ENCODE results near the gene SYNJ1. TPM values are rescaled to one million over a fixed set of nuclear protein-coding genes. Genes with fewer than 3 reads are reported as not detected.
"Not testable (repeated sequence)": the region's sequence is repeated elsewhere in the genome, so short reads cannot be mapped to it uniquely, and the experiment has no call there.

SYNJ1 gene
- total RNA-seq, 1 donor from 2014 or later: 11.1 TPM

DNA sequence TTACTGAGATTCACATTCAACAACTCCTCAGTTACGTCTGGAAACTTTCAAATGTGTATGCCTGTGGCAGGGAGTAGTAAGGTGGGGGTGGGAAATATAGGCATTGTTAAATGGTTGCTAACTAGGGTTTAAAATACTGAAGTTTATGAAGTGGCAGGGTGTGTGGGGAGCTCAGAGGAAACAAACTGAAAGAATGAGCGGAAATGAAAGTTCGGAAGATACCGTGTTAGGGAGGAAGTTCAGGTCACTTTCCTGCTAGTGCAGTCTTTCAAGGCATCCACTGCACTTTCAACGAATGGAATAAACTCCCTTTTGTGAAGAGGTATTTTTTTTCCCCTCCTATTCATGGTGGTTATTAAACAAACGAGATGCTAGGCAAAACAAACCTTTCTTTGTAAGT is 19.7 kb downstream of the SYNJ1 start:
- ATAC-seq (no peak), DNase-seq (ENCODE audit: missing footprints) (no peak)
- intact Hi-C loops (cut with DNase I): no loop called here

DNA sequence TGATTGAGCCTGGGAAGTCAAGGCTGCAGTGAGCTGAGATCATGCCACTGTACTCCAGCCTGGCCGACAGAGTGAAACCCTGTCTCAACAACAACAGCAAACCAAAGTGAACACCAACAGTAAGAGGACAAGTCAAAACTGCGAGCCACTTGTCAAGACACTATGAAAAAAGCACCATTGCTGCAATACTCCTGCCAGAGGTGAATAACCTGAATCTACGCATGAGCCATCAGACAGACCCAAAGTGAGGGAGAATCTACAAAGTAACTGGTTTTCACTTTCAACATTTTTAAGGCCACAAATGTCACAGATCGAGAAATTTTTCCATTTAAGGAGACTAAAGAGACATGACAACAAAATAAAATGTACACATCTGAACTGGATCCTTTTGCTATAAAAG is 21.9 kb downstream of the SYNJ1 start:
- DNase-seq (ENCODE audit: missing footprints) (no peak), ATAC-seq (no peak)
- intact Hi-C loops (cut with DNase I): no loop called here

DNA sequence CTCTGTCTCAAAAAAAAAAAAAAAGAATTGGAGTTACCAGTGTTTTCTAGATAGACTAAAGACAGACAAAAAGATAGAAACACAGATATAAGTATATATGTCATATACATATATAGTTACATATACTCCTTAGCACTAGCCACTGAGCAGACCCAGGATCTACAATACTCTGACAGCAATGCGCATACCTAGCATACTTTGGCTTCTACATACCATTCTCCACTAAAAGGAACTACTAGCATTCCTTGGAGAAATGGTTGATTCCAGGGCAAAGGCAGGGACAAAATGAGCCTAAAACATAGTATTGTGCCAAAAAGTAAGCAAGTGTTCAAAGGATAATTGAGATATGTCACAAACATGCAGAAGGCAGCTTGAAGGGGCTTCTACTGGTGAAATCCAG is 22.7 kb downstream of the SYNJ1 start:
- intact Hi-C loops (cut with DNase I): no loop called here
- ATAC-seq (no peak), DNase-seq (ENCODE audit: missing footprints) (no peak)

DNA sequence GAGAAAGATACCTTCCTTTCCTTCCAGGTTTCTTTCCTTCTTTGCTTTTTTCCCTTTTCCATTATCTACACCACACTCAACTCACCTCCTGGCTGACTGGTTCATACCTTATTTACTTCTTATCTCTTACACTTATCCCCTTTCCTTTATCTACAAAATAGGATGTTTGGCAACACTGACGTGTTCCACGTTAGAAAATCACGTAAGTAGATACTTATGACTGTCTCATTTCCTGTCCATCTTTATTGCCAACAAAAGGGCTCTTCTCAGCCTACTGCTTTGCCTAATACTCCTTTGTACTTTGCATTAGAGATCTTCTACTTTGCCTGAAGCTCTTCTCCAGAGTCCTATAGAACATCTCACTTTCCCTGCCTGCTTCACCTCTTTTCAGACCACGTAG is 25.1 kb downstream of the SYNJ1 start:
- intact Hi-C loops (cut with DNase I): no loop called here
- DNase-seq (ENCODE audit: missing footprints) (no peak), ATAC-seq (no peak)

DNA sequence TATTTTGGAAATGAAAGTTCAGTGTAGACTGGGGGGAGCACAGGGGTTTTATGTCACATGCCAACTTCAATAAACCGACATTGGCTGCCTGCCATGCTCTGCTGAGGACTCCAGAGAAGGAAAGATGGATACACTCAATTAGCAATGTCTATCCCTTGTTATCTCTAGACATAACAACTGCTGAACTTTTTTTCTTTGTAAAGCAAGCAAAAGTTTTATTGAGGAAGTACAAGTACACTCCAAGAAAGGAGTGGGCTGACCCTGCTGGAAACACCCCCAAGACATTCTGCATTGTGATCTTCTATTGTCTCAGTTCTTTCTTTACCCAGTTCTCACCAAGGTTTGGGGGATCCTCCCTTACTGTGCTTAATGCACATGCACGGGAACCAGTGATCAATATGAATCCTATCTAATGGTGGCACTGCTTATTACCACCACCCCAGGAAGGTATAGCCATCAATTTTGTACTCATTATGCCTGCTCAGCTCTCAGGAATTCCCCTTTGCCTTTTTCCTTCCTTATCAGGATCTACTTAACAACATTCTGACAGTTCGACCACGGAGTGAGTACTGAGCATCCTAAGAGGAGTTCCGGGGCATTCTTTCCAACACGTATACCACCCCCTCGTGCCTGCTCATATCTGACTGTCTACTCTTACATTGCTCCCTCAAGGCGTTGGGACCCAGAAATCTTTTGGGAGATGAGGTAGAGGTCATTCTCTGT is 28.7 kb downstream of the SYNJ1 start:
- DNase-seq (ENCODE audit: missing footprints): no peak
- intact Hi-C loops (cut with DNase I): no loop called here
- no peak for ATAC-seq

DNA sequence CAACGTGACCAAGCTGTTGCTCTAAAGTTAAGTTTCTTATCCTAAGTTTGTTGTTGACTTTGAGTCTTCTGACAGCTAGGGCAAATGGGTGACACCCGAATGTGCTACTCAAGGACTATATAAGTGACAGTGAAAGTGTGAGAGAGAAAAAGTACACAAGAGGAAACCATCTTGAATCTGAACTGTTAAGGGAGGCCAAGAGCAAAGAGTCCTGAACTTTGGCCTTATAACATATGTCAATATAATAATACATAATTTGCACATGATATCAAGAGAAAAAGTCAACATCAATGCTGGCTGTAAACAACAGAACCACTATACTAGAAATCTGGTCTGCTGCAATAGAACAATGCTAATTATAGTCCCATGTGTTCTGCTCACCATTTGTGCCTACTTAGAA is 29.5 kb downstream of the SYNJ1 start:
- no peak for DNase-seq (ENCODE audit: missing footprints)
- intact Hi-C loops (cut with DNase I): no loop called here
- ATAC-seq: no peak

DNA sequence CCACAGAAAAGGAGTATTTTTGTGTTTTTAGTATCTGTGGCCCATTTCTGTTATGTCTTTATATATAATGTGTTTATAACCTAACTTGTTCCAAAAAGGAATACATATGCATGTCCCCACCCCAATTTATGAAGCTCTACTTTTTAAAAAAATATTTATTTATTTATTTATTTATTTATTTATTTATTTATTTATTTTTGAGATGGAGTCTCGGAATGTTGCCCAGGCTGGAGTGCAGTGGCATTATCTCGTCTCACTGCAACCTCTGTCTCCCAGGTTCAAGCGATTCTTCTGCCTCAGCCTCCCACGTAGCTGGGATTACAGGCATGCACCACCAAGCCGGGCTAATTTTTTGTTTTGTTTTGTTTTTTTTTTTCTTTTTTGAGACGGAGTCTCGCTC is 32.3 kb downstream of the SYNJ1 start:
- intact Hi-C loops (cut with DNase I); ATAC-seq; DNase-seq (ENCODE audit: missing footprints): not testable (repeated sequence)

DNA sequence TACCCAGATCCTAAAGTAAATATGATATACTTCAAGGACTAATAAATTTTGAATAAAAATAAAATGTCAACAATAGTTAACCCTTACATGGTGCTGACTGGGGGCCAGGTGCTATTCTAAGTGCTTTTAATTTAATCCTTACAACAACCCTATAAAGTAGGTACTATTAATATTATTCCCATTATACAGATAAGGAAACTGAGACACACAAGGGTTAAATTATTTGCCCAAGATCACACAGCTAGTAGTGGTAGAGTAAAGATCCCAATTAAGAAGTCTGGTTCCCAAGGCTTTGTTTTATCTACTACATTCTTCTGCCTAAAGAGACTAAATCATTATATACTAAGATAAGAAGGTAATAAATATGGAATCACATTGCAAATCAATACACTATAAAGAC is 34.2 kb downstream of the SYNJ1 start:
- no peak for ATAC-seq
- intact Hi-C loops (cut with DNase I): no loop called here
- DNase-seq (ENCODE audit: missing footprints): no peak

DNA sequence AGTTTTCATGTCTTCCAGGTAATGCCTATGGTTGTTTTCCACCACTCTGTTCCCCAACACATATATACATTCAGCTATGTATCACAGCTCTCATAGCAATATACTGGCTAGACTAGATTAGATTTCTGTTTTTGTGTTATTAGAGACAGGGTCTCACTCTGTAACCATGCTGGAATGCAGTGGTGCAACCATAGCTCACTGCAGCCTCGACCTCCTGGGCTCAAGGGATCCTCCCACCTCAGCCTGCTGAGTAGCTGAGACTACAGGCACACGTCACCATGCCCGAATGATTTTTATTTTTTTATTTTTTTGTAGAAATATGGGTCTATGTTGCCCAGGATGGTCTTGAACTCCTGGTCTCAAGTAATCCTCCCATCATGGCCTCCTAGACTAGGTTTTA is 37.7 kb downstream of the SYNJ1 start:
- intact Hi-C loops (cut with DNase I): no loop called here
- ATAC-seq (no peak), DNase-seq (ENCODE audit: missing footprints) (no peak)

DNA sequence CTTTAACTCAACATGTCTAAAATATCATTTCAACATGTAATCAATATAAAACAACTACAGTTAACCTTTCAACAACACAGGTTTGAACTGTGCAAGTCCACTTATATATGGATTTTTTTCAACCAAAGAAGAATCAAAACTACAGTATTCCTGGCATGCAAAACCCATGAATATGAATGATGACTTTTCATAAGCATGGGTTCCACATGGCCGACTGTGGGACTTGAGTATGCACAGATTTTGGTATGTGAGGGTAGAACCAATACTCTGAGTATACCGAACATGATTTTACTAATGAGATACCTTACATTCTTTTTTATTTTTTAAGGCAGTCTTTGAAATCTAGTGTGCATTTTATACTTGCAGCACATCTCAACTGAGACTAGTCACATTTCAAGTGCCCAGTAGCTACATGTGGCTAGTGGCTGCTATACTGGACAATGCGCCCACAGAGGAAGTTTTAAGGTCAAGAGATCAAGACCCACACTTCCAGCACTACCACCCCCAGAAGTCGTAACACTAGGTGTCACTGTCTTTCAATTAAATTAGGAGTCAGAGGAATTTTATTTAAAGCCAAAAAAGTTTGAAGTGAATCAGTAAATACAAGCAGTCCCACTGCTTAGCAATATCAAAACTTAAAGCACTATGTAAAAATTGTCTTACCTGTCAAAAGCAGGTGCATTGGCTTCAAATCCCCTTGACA is 40.0 kb downstream of the SYNJ1 start:
- no peak for DNase-seq (ENCODE audit: missing footprints)
- ATAC-seq: no peak
- intact Hi-C loops (cut with DNase I): no loop called here

DNA sequence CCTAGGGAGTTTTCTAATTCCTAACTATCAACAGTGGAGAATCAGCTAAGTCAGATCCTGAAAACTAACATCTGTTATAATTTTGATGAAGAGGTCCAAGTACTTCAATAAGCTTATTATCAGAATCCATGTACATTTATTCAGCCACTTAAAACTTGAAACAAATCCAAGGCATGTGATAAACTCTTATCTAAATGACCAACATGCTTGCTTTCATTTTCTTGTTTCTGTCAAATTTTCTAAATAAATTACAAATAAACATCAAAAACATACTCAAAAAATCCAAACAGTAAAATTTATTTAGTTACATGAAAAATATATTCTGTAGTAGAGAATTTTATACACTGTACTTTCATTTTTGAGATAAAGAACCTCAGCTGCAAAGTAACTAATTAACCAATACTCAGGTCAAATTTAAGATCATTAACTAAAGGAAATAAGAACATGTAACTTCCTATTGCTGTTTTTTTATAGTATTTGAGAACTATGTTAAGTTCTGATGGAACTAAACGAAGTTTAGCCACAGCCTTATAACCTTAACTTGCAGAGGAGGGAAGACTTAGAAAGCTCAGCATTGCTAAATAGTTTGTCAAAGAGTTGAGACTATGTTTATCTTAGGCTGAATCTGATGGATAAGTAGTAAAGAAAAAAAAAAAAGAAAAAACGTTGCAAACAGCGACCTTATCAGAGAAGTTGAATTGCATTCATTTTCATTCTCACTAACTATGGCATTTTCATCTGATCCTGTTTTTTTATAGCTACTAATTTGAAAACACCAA is 44.9 kb downstream of the SYNJ1 start:
- DNase-seq (ENCODE audit: missing footprints): no peak
- no peak for ATAC-seq
- intact Hi-C loops (cut with DNase I): no loop called here

DNA sequence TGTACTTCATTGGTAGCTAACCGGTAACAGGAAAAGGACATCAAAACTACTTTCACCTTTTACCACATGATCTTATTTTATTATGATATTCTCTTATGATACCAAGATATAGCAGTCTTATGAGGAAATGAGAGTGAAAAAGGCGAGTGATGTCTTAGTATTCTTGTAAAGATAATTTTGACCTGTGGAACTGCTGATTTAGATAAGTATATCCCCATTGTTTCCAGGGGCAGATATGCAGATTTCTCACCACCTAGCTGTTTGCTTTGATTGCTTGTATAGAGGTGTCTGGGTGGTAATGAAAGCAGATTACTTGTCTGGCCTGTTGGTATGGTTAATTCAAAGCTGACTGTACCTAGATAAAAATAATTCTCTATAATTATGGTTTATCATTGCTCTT is 53.1 kb downstream of the SYNJ1 start:
- ATAC-seq (no peak), DNase-seq (ENCODE audit: missing footprints) (no peak)
- intact Hi-C loops (cut with DNase I): no loop called here

DNA sequence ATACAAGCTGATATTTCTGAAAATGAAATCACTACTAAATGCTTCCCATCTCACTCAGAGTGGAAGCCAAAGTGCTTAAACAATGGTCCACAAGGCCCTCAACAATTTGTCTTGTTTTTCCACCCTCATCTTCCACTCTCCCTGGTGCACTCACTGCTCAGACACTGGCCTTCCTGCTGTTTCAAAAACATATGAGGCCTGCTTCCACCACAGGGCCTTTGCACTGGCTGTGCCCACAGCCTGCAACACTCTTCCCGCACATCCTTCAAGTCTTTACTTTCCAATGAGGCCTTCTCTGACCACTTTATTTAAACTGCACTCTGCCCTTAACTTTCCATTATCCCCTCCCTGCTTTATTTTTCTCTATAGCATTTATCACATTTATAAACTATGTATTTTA is 53.8 kb downstream of the SYNJ1 start:
- DNase-seq (ENCODE audit: missing footprints) (no peak), ATAC-seq (no peak)
- intact Hi-C loops (cut with DNase I): no loop called here

DNA sequence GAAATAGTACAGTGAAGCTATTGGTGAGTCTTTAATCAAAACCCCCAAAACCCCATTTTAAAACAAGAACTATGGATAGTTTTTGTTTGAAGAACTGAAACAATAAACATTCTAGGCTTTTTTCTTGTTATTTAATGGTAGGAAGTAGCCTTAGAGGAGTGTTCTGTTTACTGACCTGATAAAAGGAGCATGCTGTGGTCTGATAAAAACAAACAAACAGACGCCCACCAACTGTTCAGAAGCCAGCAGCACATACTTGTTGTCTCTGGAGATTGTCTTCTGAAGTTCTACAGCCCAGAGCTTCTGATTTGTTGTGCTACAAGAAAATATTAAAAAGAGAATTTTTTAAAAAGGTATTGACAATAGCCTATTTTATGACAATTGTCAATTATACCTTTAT is 61.6 kb downstream of the SYNJ1 start:
- intact Hi-C loops (cut with DNase I): no loop called here
- DNase-seq (ENCODE audit: missing footprints): no peak
- no peak for ATAC-seq

DNA sequence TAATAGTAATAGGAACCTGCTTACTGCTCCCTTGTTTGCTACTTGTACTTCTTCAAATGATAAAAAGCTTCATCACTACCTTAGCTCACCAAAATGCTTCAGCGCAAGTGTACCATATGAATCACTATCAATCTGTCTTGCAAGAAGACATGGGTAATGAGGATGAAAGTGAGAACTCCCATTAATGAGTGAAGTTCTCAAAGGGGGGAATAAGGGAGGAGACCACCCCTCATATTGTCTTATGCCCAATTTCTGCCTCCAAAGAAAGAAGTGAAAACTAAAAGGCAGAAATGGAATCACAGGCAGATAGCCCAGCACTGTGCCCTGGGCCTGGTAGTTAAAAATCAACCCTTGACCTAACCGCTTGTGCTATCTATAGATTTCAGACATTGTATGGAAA is 63.7 kb downstream of the SYNJ1 start:
- DNase-seq (ENCODE audit: missing footprints); intact Hi-C loops (cut with DNase I); ATAC-seq: not testable (repeated sequence)

DNA sequence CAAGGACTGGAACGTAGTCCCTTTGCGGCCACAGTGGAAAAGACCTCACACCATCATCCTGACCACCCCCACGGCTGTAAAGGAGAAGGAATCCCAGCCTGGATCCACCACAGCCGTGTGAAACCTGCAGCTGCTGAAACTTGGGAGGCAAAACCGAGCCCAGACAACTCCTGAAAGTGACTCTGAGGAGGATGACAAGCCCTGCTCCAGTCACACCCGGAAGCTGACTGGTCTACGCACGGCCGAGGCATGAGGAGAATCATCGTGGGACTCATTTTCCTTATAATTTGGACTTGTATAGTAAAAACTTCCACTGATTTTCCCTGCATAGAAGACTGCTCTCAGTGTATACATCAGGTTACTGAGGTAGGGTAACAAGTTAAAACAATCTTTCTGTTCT is 65.8 kb downstream of the SYNJ1 start:
- ATAC-seq; intact Hi-C loops (cut with DNase I); DNase-seq (ENCODE audit: missing footprints): not testable (repeated sequence)

DNA sequence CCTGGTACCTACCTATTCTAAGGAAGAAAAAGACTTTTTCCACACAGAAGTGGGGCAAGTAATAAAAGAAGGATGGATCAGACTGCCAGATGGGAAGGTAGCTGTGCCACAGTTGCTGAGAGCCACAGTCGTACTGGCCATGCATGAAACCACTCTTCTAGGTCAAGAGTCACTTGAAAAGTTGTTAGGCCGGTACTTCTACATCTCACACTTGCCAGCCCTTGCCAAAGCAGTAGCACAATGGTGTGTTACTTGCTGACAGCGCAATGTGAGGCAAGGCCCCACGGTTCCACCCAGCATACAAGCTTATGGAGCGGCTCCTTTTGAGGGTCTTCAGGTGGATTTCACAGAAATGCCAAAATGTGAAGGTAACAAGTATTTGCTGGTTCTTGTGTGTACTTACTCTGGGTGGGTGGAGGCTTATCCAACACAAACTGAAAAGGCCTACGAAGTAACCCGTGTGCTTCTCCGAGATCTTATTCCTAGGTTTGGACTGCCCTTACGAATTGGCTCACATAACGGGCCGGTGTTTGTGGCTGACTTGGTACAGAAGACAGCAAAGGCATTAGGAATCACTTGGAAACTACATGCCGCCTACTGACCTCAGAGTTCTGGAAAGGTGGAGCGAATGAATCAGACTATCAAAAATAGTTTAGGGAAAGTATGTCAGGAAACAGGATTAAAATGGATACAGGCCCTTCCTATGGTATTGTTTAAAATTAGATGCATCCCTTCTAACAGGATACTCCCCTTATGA is 66.6 kb downstream of the SYNJ1 start:
- DNase-seq (ENCODE audit: missing footprints); ATAC-seq; intact Hi-C loops (cut with DNase I): not testable (repeated sequence)

DNA sequence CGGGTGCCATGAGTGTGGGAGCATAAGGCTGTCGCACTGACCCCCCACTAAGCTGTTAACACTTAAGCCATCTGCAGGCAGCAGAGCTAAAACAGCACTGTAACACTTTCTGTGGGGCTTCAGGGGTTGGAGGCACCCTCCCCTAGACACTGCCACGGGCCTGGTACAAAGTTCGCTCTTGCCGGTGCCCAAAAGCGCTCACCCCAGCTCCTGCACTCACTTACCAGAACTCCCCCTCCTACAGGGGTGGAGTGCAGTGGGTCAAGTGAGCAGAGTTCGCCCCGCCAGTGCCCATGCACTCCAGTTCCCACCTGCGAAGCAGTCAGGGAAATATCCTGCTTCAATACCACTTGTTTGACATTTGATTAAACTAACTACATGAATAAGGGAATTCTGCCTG is 69.3 kb downstream of the SYNJ1 start:
- no peak for DNase-seq (ENCODE audit: missing footprints)
- intact Hi-C loops (cut with DNase I): no loop called here
- ATAC-seq: no peak

DNA sequence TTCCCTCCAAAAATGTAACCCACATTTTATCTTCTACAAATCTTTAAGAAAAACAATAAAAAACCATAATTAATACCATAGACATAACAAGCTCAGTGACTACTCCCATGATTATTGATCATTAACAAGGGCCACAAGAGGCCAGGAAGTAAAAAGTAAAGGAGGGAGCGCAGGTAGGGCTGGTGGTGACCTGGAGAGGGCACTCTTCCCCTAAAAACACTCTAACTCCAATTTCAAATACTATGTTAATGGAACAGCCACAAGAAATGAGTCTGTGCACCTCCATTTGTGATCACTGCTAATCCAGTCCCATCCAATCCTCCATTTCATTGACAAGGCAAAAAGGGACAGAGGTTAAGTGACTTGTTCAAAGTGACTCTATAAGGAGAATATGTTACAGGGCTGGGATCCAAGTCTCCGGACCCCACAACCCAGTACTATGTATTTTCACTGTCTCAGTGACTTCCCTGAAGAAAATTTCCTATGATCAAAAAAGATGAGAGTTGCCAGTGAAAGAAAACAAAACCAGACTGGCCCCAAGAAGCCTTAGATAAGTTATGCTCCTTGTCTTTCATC is 74.4 kb downstream of the SYNJ1 start:
- intact Hi-C loops (cut with DNase I): loop anchor here (5.0 kb wide), 1 partner anchor 174 kb away; no protein-coding TSS in a partner anchor
- DNase-seq (ENCODE audit: missing footprints) (no peak), ATAC-seq (no peak)

Data from Right ventricle myocardium inferior (tissue), 1 donor.